ENCODE data around the gene FSTL4. TPM values are rescaled to one million over a fixed set of nuclear protein-coding genes. Genes with fewer than 3 reads are reported as not detected.

The FSTL4 gene
- total and polyA plus RNA-seq, 2 experiments from 2014 or later, result 1.4 to 2.8 TPM

DNA sequence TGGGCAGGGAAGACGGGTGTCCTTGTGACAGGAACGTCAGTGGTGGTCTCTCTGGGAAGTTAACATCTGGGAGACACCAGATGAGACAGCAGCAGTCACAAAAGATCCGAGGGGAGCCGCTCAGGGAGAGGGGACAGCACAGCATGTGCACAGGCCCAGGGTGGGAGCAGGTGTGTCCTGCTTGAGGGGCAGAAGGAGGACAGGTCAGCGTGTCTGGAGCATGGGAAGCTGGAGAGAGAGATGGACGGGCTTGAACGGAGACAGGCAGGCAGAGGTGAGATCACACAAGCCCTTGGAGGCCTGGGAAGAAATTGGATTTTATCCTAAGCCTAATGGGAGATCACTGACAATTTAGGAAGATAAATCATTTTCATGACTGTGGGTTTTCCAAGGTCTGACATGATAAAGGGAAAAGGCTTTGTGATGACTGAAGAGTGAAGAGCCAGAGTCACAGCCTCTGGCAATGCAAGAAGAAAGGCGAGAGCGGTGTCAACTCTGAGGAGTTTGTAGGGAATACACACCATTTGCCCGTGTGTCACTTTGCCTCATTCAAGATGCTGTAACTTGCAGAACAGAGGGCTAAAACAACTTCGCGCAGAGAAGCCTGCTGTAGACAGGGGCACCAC is 88.3 kb downstream of the FSTL4 start:
- TF ChIP-seq, protein P1, sequence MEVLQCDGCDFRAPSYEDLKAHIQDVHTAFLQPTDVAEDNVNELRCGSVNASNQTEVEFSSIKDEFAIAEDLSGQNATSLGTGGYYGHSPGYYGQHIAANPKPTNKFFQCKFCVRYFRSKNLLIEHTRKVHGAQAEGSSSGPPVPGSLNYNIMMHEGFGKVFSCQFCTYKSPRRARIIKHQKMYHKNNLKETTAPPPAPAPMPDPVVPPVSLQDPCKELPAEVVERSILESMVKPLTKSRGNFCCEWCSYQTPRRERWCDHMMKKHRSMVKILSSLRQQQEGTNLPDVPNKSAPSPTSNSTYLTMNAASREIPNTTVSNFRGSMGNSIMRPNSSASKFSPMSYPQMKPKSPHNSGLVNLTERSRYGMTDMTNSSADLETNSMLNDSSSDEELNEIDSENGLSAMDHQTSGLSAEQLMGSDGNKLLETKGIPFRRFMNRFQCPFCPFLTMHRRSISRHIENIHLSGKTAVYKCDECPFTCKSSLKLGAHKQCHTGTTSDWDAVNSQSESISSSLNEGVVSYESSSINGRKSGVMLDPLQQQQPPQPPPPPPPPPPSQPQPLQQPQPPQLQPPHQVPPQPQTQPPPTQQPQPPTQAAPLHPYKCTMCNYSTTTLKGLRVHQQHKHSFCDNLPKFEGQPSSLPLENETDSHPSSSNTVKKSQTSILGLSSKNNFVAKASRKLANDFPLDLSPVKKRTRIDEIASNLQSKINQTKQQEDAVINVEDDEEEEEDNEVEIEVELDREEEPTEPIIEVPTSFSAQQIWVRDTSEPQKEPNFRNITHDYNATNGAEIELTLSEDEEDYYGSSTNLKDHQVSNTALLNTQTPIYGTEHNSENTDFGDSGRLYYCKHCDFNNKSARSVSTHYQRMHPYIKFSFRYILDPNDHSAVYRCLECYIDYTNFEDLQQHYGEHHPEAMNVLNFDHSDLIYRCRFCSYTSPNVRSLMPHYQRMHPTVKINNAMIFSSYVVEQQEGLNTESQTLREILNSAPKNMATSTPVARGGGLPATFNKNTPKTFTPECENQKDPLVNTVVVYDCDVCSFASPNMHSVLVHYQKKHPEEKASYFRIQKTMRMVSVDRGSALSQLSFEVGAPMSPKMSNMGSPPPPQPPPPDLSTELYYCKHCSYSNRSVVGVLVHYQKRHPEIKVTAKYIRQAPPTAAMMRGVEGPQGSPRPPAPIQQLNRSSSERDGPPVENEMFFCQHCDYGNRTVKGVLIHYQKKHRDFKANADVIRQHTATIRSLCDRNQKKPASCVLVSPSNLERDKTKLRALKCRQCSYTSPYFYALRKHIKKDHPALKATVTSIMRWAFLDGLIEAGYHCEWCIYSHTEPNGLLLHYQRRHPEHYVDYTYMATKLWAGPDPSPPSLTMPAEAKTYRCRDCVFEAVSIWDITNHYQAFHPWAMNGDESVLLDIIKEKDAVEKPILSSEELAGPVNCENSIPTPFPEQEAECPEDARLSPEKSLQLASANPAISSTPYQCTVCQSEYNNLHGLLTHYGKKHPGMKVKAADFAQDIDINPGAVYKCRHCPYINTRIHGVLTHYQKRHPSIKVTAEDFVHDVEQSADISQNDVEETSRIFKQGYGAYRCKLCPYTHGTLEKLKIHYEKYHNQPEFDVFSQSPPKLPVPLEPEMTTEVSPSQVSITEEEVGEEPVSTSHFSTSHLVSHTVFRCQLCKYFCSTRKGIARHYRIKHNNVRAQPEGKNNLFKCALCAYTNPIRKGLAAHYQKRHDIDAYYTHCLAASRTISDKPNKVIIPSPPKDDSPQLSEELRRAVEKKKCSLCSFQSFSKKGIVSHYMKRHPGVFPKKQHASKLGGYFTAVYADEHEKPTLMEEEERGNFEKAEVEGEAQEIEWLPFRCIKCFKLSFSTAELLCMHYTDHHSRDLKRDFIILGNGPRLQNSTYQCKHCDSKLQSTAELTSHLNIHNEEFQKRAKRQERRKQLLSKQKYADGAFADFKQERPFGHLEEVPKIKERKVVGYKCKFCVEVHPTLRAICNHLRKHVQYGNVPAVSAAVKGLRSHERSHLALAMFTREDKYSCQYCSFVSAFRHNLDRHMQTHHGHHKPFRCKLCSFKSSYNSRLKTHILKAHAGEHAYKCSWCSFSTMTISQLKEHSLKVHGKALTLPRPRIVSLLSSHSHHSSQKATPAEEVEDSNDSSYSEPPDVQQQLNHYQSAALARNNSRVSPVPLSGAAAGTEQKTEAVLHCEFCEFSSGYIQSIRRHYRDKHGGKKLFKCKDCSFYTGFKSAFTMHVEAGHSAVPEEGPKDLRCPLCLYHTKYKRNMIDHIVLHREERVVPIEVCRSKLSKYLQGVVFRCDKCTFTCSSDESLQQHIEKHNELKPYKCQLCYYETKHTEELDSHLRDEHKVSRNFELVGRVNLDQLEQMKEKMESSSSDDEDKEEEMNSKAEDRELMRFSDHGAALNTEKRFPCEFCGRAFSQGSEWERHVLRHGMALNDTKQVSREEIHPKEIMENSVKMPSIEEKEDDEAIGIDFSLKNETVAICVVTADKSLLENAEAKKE (CRISPR knock-in tag; IDR thresholded peaks at IDR 0.05), result no peak
- no peak for TF ChIP-seq STAT1 (IDR thresholded peaks at IDR 0.05; ENCODE audit: unreplicated experiment)
- no peak overlapping the region for H3K4me3 ChIP-seq
- no peak overlapping the region for H3K27ac ChIP-seq (ENCODE audit: low read depth)
- peaks cover 12% of the 10 kb centered on the region for H3K4me1 ChIP-seq (ENCODE audit: insufficient read depth)
- H3K9me2 ChIP-seq (ENCODE audit: insufficient read depth), result peaks cover 6% of the 10 kb centered on the region; the same call in 1 of the 2 replicates
- DNase-seq (ENCODE audit: low spot score) (no peak), ATAC-seq (no peak)
- H2AFZ ChIP-seq, result no peak overlapping the region
- Mint-ChIP-seq H3K27me3 (ENCODE audit: insufficient read depth, low read depth, poor library complexity) (no peaks in the 10 kb centered on the region), H3K27ac (peak overlapping the region; percentile 47; the same call in 1 of the 2 replicates), H3K4me1 (peaks cover 26% of the 10 kb centered on the region), H3K36me3 (ENCODE audit: low read depth) (no peaks in the 10 kb centered on the region), H3K9me3 (no peaks in the 10 kb centered on the region), H3K4me3 (no peak overlapping the region)
- H4K20me1 ChIP-seq (replicated peaks; ENCODE audit: insufficient read depth), result no peaks in the 10 kb centered on the region
- no peaks in the 10 kb centered on the region for H3K36me3 ChIP-seq (ENCODE audit: insufficient read depth)
- H3K27me3 ChIP-seq (ENCODE audit: insufficient read depth), result no peaks in the 10 kb centered on the region
- no peaks in the 10 kb centered on the region for H3K79me2 ChIP-seq (replicated peaks; ENCODE audit: insufficient read depth)
- H3F3A ChIP-seq (replicated peaks; ENCODE audit: low read depth), result no peaks in the 10 kb centered on the region
- no peak overlapping the region for H3K4me2 ChIP-seq

DNA sequence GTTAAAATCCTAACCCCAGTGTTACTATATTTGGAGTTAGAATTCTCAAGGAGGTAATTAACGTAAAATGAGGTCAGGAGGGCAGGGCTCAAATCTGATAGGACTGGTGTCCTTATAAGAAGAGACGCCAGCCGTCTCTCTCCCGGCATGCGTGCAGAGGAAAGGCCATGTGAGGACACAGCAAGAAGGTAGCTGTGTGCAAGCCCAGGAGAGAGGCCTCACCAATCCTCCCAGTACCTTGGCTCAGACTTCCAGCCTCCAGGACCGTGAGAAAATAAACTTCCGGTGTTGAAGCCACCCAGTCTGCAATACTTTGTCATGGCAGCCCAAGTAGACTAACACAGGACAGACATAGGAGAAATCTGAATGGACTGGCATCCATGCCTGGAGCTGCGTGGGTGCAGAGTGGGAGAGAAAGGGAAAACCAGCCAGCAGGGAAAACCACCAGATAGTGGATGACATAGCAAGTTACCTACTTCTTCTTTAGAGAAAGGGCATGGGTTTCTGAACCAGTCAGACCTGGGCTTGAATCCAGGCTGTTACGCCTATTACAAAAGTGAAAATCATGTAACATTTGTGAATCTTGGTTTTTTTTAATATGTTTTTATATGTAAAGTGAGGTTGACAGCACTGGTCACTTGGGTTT is 89.2 kb downstream of the FSTL4 start:
- no peak for DNase-seq (ENCODE audit: low spot score)
- ATAC-seq, result peak; percentile 61

More for the DNA sequence above, 89.2 kb downstream of the FSTL4 start:
- Mint-ChIP-seq H3K27ac (peak overlapping the region; percentile 80), H3K4me3 (no peak overlapping the region), H3K27me3 (ENCODE audit: insufficient read depth, low read depth, poor library complexity) (no peaks in the 10 kb centered on the region), H3K4me1 (peaks cover 26% of the 10 kb centered on the region), H3K36me3 (ENCODE audit: low read depth) (no peaks in the 10 kb centered on the region), H3K9me3 (no peaks in the 10 kb centered on the region)
- H4K20me1 ChIP-seq (replicated peaks; ENCODE audit: insufficient read depth), result no peaks in the 10 kb centered on the region
- H3K36me3 ChIP-seq (ENCODE audit: insufficient read depth), result no peaks in the 10 kb centered on the region
- H3K4me1 ChIP-seq (ENCODE audit: insufficient read depth), result peaks cover 12% of the 10 kb centered on the region
- H2AFZ ChIP-seq, result no peak overlapping the region
- H3K27me3 ChIP-seq (ENCODE audit: insufficient read depth), result no peaks in the 10 kb centered on the region
- no peak overlapping the region for H3K4me2 ChIP-seq
- TF ChIP-seq EZH2 (IDR thresholded peaks at IDR 0.05; ENCODE audit: low read depth, unreplicated experiment), result no peak
- no peak for TF ChIP-seq STAT1 (IDR thresholded peaks at IDR 0.05; ENCODE audit: unreplicated experiment)
- TF ChIP-seq POLR2AphosphoS5 (IDR thresholded peaks at IDR 0.05; ENCODE audit: low read depth), result no peak
- no peaks in the 10 kb centered on the region for H3F3A ChIP-seq (replicated peaks; ENCODE audit: low read depth)
- H3K79me2 ChIP-seq (replicated peaks; ENCODE audit: insufficient read depth), result no peaks in the 10 kb centered on the region
- H3K4me3 ChIP-seq, result no peak overlapping the region
- H3K9me2 ChIP-seq (ENCODE audit: insufficient read depth), result no peaks in the 10 kb centered on the region
- H3K27ac ChIP-seq (ENCODE audit: low read depth), result no peak overlapping the region
